GM18499 (cell line): ENCODE results near the gene NDUFB7.
A peak's percentile ranks its signal among the peaks of the same experiment; 100 is the strongest.
"Not testable (repeated sequence)": the region's sequence is repeated elsewhere in the genome, so short reads cannot be mapped to it uniquely, and the experiment has no call there.

Source experiments
- ATAC-seq: cut with Tn5 transposase; IDR thresholded peaks from one replicate; pipeline ENCODE4 v1.9.1; 2021; ENCODE audit warnings: moderate number of reproducible peaks; ENCODE audit not compliant: insufficient read depth, unreplicated experiment

The NDUFB7 gene

GRCh38 chr19:14554382-14554812 is 17.5 kb downstream of the NDUFB7 start:
- ATAC-seq = no peak

GRCh38 chr19:14553939-14554243 is 18.0 kb downstream of the NDUFB7 start:
- ATAC-seq = no peak

- ATAC-seq = no peak
Measured at GRCh38 chr19:14553042-14553938, 18.6 kb downstream of the NDUFB7 start.

GRCh38 chr19:14552006-14552360 is 19.9 kb downstream of the NDUFB7 start:
- ATAC-seq = not testable (repeated sequence)

- not testable (repeated sequence) for ATAC-seq
Measured at GRCh38 chr19:14551134-14552005, 20.5 kb downstream of the NDUFB7 start.

- ATAC-seq = no peak
Measured at GRCh38 chr19:14550201-14550754, 21.6 kb downstream of the NDUFB7 start.

- ATAC-seq = no peak
Measured at GRCh38 chr19:14545716-14546082, 26.2 kb downstream of the NDUFB7 start.

GRCh38 chr19:14544977-14545715 is 26.7 kb downstream of the NDUFB7 start:
- no peak for ATAC-seq

- no peak for ATAC-seq
Measured at GRCh38 chr19:14544047-14544446, 27.8 kb downstream of the NDUFB7 start.

GRCh38 chr19:14542711-14543328 is 29.0 kb downstream of the NDUFB7 start:
- no peak for ATAC-seq

- ATAC-seq = not testable (repeated sequence)
Measured at GRCh38 chr19:14541979-14542378, 29.9 kb downstream of the NDUFB7 start.

- ATAC-seq = no peak
Measured at GRCh38 chr19:14540741-14541525, 30.9 kb downstream of the NDUFB7 start.

- no peak for ATAC-seq
Measured at GRCh38 chr19:14536926-14537692, 34.8 kb downstream of the NDUFB7 start.

GRCh38 chr19:14533450-14533849 is 38.4 kb downstream of the NDUFB7 start:
- ATAC-seq = no peak

GRCh38 chr19:14530506-14530905 is 41.4 kb downstream of the NDUFB7 start:
- ATAC-seq = no peak

- no peak for ATAC-seq
Measured at GRCh38 chr19:14530005-14530348, 41.9 kb downstream of the NDUFB7 start.

GRCh38 chr19:14529254-14530004 is 42.4 kb downstream of the NDUFB7 start, which contains the start of gene TECR:
TECR (plus strand) TSS chr19:14529594; CDS start chr19:14529697, 103 bp downstream.
- peak; percentile 91 for ATAC-seq
